PC-3 (cell line): ENCODE data around the gene KIAA0040.

Source experiments
- CTCF ChIP-seq: fragments of 300-600 bp; sonication (generic); conservative IDR thresholded peaks from 2 replicates; pipeline ENCODE4 v1.5.1; 2017; ENCODE audit warnings: antibody characterized with exemption, low read depth, mild to moderate bottlenecking, low read length
- EZH2 ChIP-seq: fragments of 300-600 bp; sonication (generic); IDR thresholded peaks from one replicate; pipeline ENCODE4 v1.6.1; 2017; ENCODE audit warnings: antibody characterized with exemption, mild to moderate bottlenecking, low read length; ENCODE audit not compliant: unreplicated experiment

- no peak for TF ChIP-seq CTCF
- TF ChIP-seq EZH2, result no peak
Observed at GRCh38 chr1:175210744-175211143, 18.2 kb upstream of the KIAA0040 start.
